ENCODE data around the gene OCIAD1. TPM values are rescaled to one million over a fixed set of nuclear protein-coding genes. Genes with fewer than 3 reads are reported as not detected.

Gene OCIAD1
- total and polyA plus RNA-seq, 10 of the 15 experiments (the other 5 are each of a cell fraction or from before 2014, with no cell fraction given), result 89.1 to 196 (median 136) TPM

DNA sequence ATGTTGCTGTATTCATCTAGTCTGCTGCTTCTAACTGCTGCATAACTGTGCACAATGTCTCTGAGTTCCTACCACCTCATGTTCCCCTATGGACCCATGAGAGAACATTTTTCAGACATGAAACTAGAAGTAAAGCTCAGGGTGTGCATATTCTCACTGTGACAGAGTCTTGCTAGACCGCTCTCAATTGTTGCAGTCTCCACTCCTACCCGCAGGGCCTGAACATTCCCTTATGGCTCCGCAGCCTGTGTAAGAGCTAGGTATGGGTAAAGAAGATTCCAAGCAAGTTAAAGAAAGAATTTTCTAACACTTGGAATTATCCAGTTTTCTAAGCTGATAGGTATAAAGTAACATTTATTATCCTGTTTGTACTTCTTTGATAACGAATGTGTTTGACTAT lies 70.3 kb downstream of the OCIAD1 start:
- BruUV-seq (replicated peaks), result no TSS peak
- H3K9ac ChIP-seq (ENCODE audit: control insufficient read depth, insufficient read depth, low read length), result no peak overlapping the region
- H3K27me3 ChIP-seq (replicated peaks in 1 of 2; ENCODE audit: control insufficient read depth in 2 of 2, insufficient read depth in 2 of 2, low read length in 1 of 2), result no peaks in the 10 kb centered on the region
- DNase-seq (ENCODE audit: low read depth, low spot score) (no peak), FAIRE-seq (no peak), ATAC-seq (no peak)
- H3K4me3 ChIP-seq, result no peak overlapping the region
- peaks cover 0 to 9% of the 10 kb centered on the region in 2 experiments; a peak in 2 of 4 replicates for H3K36me3 ChIP-seq (ENCODE audit: control insufficient read depth in 2 of 2, insufficient read depth in 2 of 2, low read length in 1 of 2)
- no peaks in the 10 kb centered on the region for H4K20me1 ChIP-seq (ENCODE audit: control insufficient read depth, insufficient read depth)
- H3K4me1 ChIP-seq (ENCODE audit: control insufficient read depth, insufficient read depth, low read length), result 0 out of 2 replicates have a peak, but pooled peaks cover 4% of the 10 kb centered on the region
- no peak overlapping the region for H3K27ac ChIP-seq (ENCODE audit: control insufficient read depth, insufficient read depth)
- peaks cover 2% of the 10 kb centered on the region for H3K79me2 ChIP-seq (ENCODE audit: control insufficient read depth, insufficient read depth, low read length)
- H3K9me3 ChIP-seq (replicated peaks; ENCODE audit: control insufficient read depth, insufficient read depth, low read length), result no peaks in the 10 kb centered on the region
- SMC1A ChIA-PET (ENCODE audit: uncharacterized antibody, unreplicated experiment), result interaction anchor here (0.5 to 1.1 kb wide), 2 partner anchors 271 to 323 kb away, joined by 3 read pairs; no protein-coding TSS in a partner anchor
- RAD21 ChIA-PET (ENCODE audit: unreplicated experiment), result no interaction called here
- no peak overlapping the region for H2AFZ ChIP-seq (ENCODE audit: control insufficient read depth, low read depth, low read length)
- POLR2A ChIA-PET, result no interaction called here
- 97% methylated on average over 4 of the region's 4 CpGs for WGBS (ENCODE audit: insufficient coverage, insufficient replicate concordance, low lambda C conversion rate, missing lambda C conversion rate)
- TF ChIP-seq ZNF622 (IDR thresholded peaks at IDR 0.05) (no peak), YBX1 (IDR thresholded peaks at IDR 0.05) (no peak), MTA3 (IDR thresholded peaks at IDR 0.05; ENCODE audit: borderline replicate concordance, low read length) (no peak), ESRRA (IDR thresholded peaks at IDR 0.05; ENCODE audit: low read length) (no peak), ZNF217 (IDR thresholded peaks at IDR 0.05) (no peak), SP1 (IDR thresholded peaks at IDR 0.05; ENCODE audit: low read depth, low read length) (no peak), IKZF2 (IDR thresholded peaks at IDR 0.05) (no peak), ZSCAN29 (IDR thresholded peaks at IDR 0.05) (no peak), FOXM1 (IDR thresholded peaks at IDR 0.05; ENCODE audit: low read depth, low read length) (no peak), BRCA1 (IDR thresholded peaks at IDR 0.05; ENCODE audit: low read depth, low read length) (no peak), BACH1 (IDR thresholded peaks at IDR 0.05; ENCODE audit: borderline replicate concordance) (no peak), HCFC1 (IDR thresholded peaks at IDR 0.05; ENCODE audit: low read length) (no peak), SREBF1 (IDR thresholded peaks at IDR 0.05; ENCODE audit: low read length) (no peak), TARDBP (IDR thresholded peaks at IDR 0.05; ENCODE audit: borderline replicate concordance) (no peak), MEF2B (IDR thresholded peaks at IDR 0.05; ENCODE audit: partially characterized antibody, poor library complexity, severe bottlenecking) (no peak), MXI1 (IDR thresholded peaks at IDR 0.05; ENCODE audit: low read depth, low read length) (no peak), SIN3A (IDR thresholded peaks at IDR 0.05; ENCODE audit: low read depth, low read length) (no peak)
- intact Hi-C loops (cut with micrococcal nuclease; ENCODE audit: unreplicated experiment), result no loop called here
- no peak overlapping the region for H3K4me2 ChIP-seq (ENCODE audit: control insufficient read depth, insufficient read depth)
- in situ Hi-C loops (cut with MboI), result no loop called here
- CTCF ChIA-PET, result interaction anchor here (1.0 kb wide), 1 partner anchor 10 kb away, joined by 4 read pairs; no protein-coding TSS in a partner anchor

Measured in GM12878 (cell line).